GM23338 (cell line): ENCODE measurements around the gene UBE2E2.

Experiments
- ETS1 ChIP-seq: IDR thresholded peaks from 2 replicates; pipeline ENCODE4 v1.6.1; 2016; ENCODE audit warnings: antibody characterized with exemption
- POLR2AphosphoS5 ChIP-seq: IDR thresholded peaks from 2 replicates; pipeline ENCODE4 v1.6.1; 2016; ENCODE audit warnings: antibody characterized with exemption, low read depth
- TF ChIP-seq, protein P1 (sequence below), 2 experiments: fragments of 200-600 bp in 1 of 2; sonication (generic) in 1 of 2; conservative IDR thresholded peaks; 2 replicates each; pipeline versions ENCODE4 v1.5.1 to v1.6.1; 2016 to 2017; ENCODE audit warnings: antibody characterized with exemption in 2 of 2, low read depth in 2 of 2, mild to moderate bottlenecking in 2 of 2, moderate library complexity in 1 of 2

- TF ChIP-seq, protein P1, sequence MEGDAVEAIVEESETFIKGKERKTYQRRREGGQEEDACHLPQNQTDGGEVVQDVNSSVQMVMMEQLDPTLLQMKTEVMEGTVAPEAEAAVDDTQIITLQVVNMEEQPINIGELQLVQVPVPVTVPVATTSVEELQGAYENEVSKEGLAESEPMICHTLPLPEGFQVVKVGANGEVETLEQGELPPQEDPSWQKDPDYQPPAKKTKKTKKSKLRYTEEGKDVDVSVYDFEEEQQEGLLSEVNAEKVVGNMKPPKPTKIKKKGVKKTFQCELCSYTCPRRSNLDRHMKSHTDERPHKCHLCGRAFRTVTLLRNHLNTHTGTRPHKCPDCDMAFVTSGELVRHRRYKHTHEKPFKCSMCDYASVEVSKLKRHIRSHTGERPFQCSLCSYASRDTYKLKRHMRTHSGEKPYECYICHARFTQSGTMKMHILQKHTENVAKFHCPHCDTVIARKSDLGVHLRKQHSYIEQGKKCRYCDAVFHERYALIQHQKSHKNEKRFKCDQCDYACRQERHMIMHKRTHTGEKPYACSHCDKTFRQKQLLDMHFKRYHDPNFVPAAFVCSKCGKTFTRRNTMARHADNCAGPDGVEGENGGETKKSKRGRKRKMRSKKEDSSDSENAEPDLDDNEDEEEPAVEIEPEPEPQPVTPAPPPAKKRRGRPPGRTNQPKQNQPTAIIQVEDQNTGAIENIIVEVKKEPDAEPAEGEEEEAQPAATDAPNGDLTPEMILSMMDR (conservative IDR thresholded peaks at IDR 0.05; ENCODE audit: low read depth in 2 of 2): no peak
- TF ChIP-seq ETS1: no peak
- TF ChIP-seq POLR2AphosphoS5: no peak
Observed at GRCh38 chr3:23440416-23441294, 237.5 kb downstream of the UBE2E2 start.
